HG03039 (cell line): Measurements from ENCODE around the gene CFL1.

Source experiments
- ATAC-seq: cut with Tn5 transposase; IDR thresholded peaks from one replicate; pipeline ENCODE4 v1.9.1; 2021; ENCODE audit warnings: mild to moderate bottlenecking, moderate library complexity; ENCODE audit not compliant: unreplicated experiment

CFL1 gene

DNA sequence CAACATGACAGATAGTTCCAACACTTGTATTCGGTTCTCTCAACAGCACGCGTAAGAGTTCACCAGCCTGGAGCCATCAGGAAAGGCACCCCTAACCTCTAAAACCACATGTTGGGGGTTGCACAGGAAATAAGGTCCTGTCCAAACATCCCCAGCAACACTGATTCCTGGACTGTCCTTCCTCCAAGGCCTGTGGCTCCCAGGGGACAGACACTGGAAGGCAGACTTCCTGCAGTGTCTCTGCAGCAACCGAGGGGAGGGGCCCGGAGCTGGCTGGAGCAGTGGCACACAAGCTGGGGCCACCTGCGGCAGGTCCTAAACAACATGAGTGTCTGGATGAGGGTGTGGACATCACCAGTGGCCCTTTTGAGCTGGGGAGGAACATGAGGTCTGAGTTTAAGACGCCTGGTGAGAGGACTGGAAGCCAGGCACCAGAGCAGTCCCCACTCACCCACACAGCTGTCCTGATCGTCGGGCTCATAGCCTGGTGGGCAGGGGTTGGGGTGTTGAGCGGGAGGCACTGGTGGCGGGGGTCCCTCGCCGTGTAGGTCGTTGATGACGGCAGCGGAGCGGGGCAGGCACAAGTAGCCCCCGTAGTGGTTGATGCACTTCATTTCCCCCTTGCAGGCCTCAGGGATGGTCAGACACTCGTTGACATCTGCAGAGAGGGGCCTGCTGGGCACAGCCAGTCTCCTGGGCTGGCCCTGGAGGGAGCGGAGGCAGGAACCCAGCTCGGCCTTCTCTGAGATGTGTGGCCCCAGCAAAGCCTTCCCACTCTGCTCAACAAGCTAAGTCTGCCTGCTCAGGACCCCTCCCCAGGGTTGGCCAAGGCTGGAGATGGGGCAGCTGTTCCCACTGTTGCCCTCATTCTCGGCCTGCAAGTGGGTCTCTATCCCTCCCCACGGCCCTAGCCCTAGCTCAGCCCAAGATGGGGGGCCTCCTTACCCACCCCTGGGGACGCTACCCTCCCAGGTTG lies 13.0 kb upstream of the CFL1 start:
- ATAC-seq: no peak

DNA sequence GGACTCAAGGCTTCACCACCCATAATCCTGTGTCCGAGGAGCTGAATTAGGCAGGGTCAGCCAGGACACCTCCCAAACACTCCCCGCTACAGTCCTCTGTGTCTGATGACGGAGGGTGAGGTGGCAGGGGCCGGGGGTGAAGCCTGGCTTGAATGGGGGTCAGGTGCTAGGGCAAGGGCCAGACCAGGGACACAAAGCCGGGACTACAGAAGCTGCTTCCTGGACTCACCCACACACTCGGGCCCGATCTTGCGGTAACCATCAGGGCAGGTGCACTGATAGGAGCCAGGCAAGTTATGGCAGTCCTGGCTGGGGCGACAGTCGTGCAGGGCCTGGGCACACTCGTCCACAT lies 12.3 kb upstream of the CFL1 start:
- no peak for ATAC-seq

DNA sequence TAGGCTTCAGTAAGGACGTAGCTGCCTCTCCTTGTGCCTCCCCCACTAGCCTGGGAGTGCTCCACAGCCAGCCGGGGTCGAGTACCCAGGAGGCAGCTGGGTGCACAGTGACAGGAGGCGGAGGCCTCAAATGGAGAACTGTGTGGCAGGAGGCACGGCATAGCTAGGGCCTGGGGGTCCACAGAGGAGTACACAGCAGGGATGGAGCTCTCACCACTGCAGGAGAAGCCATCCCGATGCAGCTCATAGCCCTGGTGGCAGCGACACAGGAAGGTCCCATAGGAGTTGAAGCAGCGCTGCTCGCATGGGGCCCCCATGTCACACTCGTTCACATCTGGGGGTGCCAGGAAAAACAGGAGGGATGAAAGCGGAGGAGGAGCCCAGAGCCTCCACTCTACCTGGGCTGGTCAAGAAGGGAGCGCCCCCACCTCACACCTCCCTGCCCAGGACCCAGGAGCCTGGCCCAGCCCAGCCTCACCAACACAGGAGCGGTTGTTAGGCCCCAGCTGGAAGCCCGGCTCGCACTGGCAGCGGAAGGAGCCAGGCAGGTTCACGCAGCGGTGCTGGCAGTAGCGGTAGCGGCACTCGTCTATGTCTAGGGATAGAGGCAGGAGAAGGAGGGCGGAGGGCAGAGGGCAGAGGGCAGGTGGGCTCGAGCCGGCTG lies 11.8 kb upstream of the CFL1 start:
- ATAC-seq: no peak

DNA sequence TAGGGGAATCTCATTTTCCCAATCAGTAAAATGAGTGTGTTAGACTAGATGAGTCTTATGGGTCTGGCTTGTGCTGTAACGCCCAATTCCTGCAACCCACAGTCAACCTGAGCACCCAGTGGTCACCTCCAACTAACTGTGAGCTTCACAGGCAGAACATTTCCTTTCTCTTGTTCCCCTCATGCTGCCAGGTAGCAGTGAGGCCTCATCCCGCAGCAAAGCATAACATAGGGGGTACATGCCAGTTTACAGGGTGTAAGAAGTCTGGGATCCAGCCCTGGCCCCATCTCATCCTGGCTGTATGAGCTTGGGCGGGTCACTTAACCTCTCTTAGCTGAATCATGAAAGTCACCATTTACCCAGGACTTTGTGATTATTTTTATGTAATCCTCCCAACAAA lies 10.9 kb upstream of the CFL1 start:
- no peak for ATAC-seq

DNA sequence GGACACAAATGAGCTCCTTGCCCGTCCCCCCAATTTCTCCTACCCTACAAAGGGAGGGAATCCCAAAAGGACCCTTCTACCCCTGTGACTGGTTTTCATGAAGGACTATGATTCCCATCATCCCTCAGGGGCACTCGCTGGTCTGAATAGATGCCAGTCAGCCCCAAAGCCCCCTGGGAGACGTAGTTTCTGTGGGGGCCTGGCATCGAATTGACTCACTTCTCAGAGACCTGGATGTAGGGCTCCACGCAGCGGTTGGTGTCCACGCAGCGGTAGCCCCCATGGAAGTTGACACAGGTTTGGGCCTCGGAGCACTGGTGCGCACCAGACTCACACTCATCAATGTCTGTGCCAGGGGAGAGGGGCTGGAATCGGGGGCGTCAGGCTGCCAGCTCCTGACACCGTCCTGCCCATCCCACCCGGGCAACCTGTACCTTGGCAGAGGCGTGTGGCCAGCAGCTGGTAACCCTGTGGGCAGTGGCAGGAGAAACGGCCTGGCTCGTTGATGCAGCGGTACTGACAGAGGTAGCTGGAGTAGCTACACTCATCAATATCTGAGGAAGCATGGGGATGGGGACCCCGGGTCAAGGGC lies 10.2 kb upstream of the CFL1 start:
- no peak for ATAC-seq

DNA sequence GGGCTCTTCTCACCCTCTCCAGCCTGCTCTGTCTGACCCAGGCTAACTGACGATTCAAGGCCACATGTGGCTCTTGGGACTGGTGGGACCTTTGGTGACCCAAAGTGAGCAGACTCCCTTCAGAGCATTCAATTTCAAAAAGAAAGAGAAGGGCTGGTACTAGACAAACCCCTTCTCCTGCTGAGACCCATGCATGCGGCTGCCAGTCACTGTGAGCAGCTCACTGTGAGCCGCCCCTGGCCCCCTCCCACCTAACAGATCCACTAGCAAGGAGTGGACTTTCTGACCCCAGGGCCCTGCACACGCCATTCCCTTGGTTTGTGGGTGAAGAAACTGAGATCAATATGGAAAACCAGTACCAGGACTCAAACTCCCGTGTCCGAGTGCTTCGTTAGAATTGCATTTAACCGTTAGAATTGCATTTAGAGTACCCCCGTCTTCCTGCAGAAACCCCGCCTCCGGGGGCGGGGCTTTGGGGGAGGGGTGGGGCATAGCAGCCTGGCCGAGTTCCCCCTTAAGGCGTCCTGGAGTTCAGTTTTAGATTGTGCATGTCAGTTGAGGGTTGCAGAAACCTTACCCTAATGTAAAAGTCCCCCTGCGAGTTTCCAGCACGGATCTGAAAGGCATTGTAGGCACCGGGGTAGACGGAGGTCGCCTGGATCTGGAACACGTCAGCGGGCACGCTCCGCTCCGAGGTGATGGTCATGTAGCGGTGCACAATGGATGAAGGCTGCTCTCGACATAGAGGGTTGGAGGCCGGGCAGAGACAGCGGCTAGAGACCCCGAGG lies 9.5 kb upstream of the CFL1 start:
- no peak for ATAC-seq

DNA sequence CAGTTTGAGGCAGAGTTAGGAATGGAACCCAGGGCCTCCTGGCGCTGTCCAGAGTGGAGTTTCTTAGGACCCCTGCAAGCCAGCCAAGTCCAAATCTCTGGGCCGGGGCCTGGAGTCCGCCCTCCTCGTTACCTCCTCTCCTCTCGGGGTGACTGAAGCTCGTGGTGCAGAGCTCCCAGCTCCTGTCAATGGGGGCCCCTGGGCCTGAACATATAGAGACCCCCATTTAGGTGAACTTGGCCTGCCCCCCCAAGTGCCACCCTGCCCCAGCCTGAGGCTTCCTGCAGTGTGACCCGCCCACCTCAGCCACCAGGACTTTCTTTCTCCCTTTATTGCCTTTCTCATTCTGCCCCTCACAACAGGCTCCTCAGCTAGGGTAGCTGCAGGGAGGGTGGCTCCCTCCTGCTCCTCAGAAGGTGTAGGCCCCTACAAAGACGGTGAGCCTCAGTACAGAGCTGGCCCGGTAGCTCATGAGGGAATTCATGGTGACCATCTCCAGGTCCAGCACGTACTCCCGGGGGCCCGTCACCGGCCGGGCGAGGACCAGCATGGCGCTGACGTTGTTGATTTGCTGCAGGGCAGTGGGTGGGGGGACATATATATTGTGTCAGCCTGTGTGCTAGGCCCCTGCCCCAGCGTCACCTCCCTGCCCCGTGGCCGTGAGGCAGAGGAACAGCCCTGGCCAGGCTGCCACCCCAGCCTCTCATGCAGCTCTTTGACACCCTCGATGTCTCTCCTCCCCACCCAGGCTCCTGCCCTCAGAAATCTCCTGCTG lies 8.7 kb upstream of the CFL1 start:
- ATAC-seq: no peak

DNA sequence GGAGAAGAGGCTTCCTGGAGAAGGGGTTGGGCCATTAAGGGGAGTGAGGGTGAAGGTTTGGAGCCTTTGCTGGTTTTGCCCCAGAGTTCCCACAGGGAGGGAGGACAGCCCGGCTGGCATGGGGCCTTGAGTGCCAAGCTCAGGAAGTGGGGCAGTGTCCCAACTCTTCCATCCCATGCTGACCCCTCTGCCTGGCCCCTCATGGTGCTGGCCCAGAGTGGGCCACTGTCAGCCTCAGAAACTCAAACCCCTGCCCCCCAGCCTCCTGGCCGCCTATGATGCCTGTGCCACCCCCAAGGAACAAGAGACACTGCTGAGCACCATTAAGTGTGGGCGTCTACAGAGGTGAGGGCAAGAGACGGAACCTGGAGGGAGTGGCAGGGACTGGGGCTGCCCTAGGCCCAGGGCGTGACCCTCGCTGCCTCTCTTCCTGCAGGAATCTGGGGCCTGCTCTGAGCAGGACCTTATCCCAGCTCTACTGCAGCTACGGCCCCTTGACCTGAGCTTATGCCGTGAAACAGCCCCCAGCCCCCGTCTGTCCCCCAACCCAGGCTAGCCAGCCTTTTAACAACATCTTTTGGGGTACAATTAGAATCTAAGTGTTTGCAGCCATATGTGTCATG lies 7.7 kb upstream of the CFL1 start:
- no peak for ATAC-seq

DNA sequence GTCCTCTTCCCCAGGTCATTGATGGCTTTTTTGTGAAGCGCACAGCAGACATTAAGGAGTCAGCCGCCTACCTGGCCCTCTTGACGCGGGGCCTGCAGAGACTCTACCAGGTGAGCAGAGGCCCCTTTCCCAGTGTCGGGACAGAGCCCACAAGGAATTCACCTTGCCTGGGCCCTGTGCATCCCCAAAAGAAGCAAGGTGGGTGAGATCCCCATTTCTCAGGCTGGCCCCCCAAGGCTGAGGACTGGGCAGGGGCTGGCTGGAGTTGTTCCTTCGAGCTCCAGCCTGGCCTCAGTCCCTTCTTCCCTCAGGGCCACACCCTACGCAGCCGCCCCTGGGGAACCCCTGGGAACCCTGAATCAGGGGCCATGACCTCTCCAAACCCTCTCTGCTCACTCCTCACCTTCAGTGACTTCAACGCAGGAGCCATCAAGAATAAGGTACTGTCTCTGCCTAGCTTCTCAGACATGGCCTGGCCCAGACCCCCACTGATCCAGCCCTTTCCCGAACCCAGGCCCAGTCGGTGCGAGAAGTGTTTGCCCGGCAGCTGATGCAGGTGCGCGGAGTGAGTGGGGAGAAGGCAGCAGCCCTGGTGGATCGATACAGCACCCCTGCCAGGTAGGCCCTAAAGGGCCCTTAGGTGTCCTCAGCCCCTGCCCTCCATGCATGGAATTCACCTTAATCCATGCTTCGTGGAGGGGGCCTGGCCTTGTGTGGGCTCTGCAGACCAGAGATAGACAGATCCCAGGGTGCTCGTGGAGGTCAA lies 6.9 kb upstream of the CFL1 start:
- no peak for ATAC-seq

DNA sequence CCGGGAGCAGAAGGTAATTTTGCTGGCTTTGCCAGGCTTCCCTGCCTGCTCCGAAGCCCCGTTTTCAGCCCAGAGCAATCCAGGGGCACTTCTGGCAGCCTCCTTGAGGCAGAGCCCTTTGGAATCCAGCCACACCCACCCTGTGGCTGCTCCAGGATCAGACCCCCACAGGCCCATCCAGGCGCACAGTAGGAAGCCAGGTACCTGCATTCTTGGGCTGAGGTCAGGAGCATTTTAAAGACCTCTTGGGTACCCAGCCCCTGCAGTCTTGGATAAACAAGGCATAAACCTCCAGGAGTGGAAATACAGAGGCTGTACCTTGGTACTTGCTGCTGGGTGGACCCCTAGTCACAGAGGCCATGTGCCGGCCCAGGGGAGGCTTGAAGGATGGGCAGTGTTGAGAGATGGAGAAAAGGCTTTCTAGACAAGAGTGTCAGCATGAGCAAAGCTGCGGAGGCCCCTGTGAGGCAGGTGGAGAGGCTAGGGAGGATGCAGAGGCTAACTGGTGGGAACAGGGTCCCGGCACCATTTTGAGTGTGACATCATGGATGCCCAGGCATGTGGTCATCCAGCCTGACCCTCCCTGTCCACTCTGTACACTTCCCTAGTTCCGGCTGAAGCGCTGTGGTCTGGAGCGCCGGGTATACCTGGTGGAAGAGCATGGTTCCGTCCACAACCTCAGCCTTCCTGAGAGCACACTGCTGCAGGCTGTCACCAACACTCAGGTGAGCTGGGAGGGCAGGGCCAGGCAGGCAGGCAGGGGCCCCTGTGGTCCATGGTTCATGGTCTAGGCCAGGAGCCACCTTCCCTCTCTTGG lies 6.1 kb upstream of the CFL1 start:
- no peak for ATAC-seq

DNA sequence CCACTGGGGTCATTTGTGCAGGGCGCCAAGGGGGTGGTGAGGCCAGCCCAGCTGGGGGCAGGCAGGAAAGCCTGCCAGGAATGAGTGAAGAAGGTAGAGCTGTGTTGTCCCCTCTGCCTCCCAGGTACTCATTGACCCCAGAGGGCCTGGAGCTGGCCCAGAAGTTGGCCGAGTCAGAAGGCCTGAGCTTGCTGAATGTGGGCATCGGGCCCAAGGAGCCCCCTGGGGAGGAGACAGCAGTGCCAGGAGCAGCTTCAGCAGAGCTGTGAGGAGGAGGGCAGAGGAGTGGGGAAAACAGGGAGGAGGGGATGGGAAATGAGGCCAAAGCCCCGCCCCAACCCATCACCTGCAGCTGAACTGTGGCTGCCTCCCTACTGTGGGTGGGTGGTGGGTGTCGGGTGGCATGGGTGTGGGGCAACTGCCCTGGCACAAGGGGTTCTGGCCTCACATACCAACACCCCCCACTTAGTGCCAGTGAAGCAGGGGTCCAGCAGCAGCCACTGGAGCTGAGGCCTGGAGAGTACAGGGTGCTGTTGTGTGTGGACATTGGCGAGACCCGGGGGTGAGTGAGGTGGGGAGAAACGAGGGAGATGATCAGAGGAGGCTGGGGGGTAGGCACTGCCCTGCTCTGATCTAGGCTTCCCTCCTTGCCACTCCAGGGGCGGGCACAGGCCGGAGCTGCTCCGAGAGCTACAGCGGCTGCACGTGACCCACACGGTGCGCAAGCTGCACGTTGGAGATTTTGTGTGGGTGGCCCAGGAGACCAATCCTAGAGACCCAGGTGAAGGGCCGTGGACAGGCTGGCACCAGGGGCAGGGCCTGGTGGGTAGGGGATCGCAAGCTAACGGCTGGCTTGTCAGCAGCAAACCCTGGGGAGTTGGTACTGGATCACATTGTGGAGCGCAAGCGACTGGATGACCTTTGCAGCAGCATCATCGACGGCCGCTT lies 5.2 kb upstream of the CFL1 start:
- no peak for ATAC-seq

DNA sequence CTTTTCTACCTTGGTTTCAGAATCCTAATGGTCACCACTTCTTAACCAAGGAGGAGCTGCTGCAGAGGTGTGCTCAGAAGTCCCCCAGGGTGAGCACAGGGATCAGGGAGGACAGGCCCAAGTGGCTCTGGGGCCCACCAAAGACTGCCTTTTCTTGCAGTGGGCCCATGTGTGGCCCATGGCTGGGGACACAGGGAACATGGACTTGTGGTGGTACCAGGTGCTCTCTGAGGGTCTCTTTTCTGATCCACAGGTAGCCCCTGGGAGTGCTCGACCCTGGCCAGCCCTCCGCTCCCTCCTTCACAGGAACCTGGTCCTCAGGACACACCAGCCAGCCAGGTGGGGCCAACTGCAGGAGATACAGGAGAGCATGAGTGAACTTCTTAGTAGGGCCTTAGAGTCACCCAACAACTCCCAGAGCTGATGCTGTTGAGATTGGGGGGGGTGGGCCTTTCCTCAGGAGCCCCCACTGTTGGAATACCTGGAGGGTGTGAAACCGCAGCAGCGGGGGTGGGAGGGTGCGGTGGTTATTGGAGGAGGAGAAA lies 4.3 kb upstream of the CFL1 start:
- no peak for ATAC-seq

DNA sequence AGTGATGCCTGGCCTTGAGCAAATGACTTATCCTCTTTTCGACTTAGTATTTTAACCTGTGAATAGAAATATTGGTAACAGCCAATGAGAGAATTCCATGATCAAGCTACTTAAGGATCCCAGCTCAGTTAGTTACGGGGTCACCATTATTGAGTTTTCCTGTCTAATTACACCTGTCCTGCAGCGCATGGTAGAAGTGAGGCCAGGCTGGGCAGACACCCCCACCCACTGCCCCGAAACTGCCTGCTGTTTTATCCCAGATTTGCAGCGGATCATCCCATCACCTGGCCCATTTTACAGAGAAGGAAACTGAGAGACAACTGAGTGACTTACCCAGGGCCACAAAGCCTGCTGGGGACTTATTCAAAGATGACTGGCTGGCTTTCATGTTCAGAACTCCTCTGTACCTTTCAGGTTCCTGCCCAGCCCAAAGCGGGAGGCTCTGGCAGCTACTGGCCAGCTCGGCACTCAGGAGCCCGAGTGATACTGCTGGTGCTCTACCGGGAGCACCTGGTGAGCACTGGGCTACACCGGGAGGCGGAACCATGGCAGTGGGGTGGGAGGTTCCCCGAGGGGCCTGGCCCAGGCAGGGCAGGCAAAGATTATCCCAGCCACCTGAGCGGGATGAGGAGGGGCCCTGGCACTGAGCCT lies 3.7 kb upstream of the CFL1 start:
- ATAC-seq: no peak

DNA sequence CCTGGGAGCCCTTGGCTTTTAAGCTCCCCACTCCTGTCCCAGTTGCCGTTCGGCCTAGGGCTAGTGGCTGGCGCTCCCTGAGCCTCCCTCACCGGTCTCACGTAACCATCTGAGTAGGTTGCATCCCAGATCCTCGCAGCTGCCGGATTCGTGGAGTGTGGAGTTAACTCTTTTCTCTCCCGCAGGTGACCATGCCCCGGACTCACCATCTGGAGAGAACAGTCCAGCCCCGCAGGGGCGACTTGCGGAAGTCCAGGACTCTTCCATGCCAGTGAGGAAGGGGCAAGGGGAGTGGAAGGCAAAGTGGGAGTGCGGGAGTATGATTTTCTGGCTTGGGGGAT lies 3.2 kb upstream of the CFL1 start:
- ATAC-seq: no peak

DNA sequence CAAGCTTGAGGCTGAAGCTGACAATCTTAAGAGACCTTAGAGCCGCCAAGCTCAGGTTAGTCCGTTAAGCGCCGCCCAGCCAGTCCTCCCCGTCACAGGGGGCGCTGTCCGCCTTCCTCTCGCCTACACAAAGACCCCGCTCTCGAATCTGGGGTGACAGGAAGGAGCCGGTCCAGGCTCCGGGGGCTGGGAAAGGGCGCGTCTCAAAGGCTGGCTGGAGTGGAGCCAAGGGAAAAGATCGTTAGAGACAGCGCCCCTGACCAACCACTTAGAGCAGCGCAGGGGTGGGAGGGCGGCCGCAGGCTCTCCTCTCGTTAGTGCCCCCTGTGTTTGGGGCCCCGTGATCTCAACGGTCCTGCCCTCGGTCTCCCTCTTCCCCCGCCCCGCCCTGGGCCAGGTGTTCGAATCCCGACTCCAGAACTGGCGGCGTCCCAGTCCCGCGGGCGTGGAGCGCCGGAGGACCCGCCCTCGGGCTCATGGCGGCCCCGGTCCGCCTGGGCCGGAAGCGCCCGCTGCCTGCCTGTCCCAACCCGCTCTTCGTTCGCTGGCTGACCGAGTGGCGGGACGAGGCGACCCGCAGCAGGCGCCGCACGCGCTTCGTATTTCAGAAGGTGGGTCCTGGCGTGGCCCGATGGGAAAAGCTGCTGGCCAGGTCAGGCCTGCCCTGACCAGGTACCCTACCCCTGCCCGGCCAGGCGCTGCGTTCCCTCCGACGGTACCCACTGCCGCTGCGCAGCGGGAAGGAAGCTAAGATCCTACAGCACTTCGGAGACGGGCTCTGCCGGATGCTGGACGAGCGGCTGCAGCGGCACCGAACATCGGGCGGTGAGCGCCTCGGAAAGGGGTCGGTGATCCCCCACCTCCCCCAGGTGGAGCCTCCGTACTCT lies 2.5 kb upstream of the CFL1 start, which contains the start of gene MUS81:
TSS of gene MUS81 (plus strand) at position 156 of the 887 bp plus-strand sequence. CDS start at position 477, 321 bp downstream.
- ATAC-seq: peak; percentile 27
